B cell (primary cell): ENCODE results near the gene PARD3B.

Experiments used
- CTCF ChIP-seq: fragments of 200-600 bp; IDR thresholded peaks from one replicate; pipeline ENCODE4 v1.8.0; 2022; ENCODE audit warnings: antibody characterized with exemption, mild to moderate bottlenecking
- EZH2 ChIP-seq: IDR thresholded peaks from 2 replicates; pipeline ENCODE4 v1.6.1; 2012; ENCODE audit warnings: borderline replicate concordance, low read depth, mild to moderate bottlenecking, moderate library complexity, low read length; ENCODE audit not compliant: insufficient read depth, poor library complexity, severe bottlenecking

GRCh38 chr2:204862809-204863208 lies 317.5 kb downstream of the PARD3B start:
- TF ChIP-seq CTCF (no peak), EZH2 (no peak)
